K562 (cell line): Measurements from ENCODE around the gene STOML3. TPM values are rescaled to one million over a fixed set of nuclear protein-coding genes. Genes with fewer than 3 reads are reported as not detected.
A peak's percentile ranks its signal among the peaks of the same experiment; 100 is the strongest.

Experiments
- ATAC-seq: fragments of 200-7000 bp; cut with Tn5 transposase; 3 replicates; pipeline ENCODE4 v1.9.1; 2020; ENCODE audit warnings: moderate library complexity
- BruUV-seq: library from RNA; stranded (reverse); fragments of 400-500 nt; replicated peaks from 2 replicates; lab custom pipeline; 2021; lab: Mats Ljungman, UMichigan
- CTCF ChIA-PET: fragments of 300-600 bp; formaldehyde crosslinking; extraction: SDS; loops from one replicate; lab custom pipeline; 2021; ENCODE audit warnings: low intra/inter-chr PET ratio; lab: Yijun Ruan, JAX
- POLR2A ChIA-PET: fragments of 300-600, 350-650 bp; sonication (Branson Sonifier 250); formaldehyde crosslinking; extraction: SDS; loops from one replicate; lab custom pipeline; 2021; ENCODE audit warnings: antibody characterized with exemption, inconsistent platforms; lab: Yijun Ruan, JAX
- DNase-seq, 4 experiments: peaks; one replicate each; pipeline versions ENCODE4 v3.0.0 to v3.0.0-alpha.2; 2011 to 2018; ENCODE audit warnings: low spot score in 3 of 4, mixed read lengths in 3 of 4; ENCODE audit errors: extremely low read depth in 1 of 4
- FAIRE-seq: peaks from 2 replicates; lab custom pipeline; 2011; peaks lifted over from hg19 to GRCh38; lab: Jason Lieb, UNC
- H2AFZ ChIP-seq: 2 replicates; pipeline ENCODE4 v1.6.0; 2011; ENCODE audit warnings: low read depth, low read length, control low read depth, inconsistent platforms
- H3K27ac ChIP-seq: fragments of 200-600 bp; 3 replicates; pipeline ENCODE4 v1.8.0; 2011; ENCODE audit warnings: low read depth, mild to moderate bottlenecking, control low read depth, inconsistent platforms, low read length, moderate library complexity, mixed read lengths; ENCODE audit errors: extremely low read depth
- H3K27me3 ChIP-seq, 2 experiments: fragments of 300-600 bp in 1 of 2; 2 replicates in 1 of 2; 3 replicates in 1 of 2; pipeline versions ENCODE4 v1.6.0 to v1.8.0; 2011; ENCODE audit warnings: inconsistent platforms in 2 of 2, low read length in 2 of 2, mild to moderate bottlenecking in 1 of 2, mixed read lengths in 1 of 2, moderate library complexity in 1 of 2; ENCODE audit not compliant: control insufficient read depth in 2 of 2, insufficient read depth in 2 of 2
- H3K36me3 ChIP-seq: fragments of 300-600 bp; 3 replicates; pipeline ENCODE4 v1.8.0; 2011; ENCODE audit warnings: mild to moderate bottlenecking, low read length, inconsistent platforms; ENCODE audit not compliant: control insufficient read depth, insufficient read depth
- H3K4me1 ChIP-seq, 2 experiments: fragments of 200-600 bp in 1 of 2; replicated peaks in 1 of 2; 2 replicates in 1 of 2; 3 replicates in 1 of 2; pipeline versions ENCODE4 v1.5.1 to v1.8.0; 2011; ENCODE audit warnings: inconsistent platforms in 2 of 2, low read length in 2 of 2, mild to moderate bottlenecking in 1 of 2, mixed read lengths in 1 of 2, moderate library complexity in 1 of 2; ENCODE audit not compliant: control insufficient read depth in 2 of 2, insufficient read depth in 2 of 2
- H3K4me2 ChIP-seq: 2 replicates; pipeline ENCODE4 v1.6.1; 2011; ENCODE audit warnings: low read length, control low read depth, inconsistent platforms, mixed read lengths; ENCODE audit not compliant: insufficient read depth
- H3K4me3 ChIP-seq: fragments of 200-600 bp; sonication (generic), shearing (Covaris generic); 2 replicates; pipeline ENCODE4 v1.5.1; 2016; ENCODE audit warnings: control low read depth, inconsistent platforms
- H3K79me2 ChIP-seq: fragments of 200-600 bp; 3 replicates; pipeline ENCODE4 v1.8.0; 2011; ENCODE audit warnings: low read length, inconsistent platforms; ENCODE audit not compliant: control insufficient read depth, insufficient read depth
- H3K9ac ChIP-seq, 2 experiments: 2 replicates each; pipeline versions ENCODE4 v1.6.0 to v1.6.1; 2011; ENCODE audit warnings: low read depth in 2 of 2, low read length in 2 of 2, control low read depth in 1 of 2, inconsistent platforms in 1 of 2, mild to moderate bottlenecking in 1 of 2, mixed read lengths in 1 of 2; ENCODE audit not compliant: insufficient read depth in 1 of 2
- H3K9me1 ChIP-seq: one replicate; pipeline ENCODE4 v1.6.0; 2011; ENCODE audit warnings: inconsistent platforms, mild to moderate bottlenecking, low read length, moderate library complexity; ENCODE audit not compliant: control insufficient read depth, insufficient read depth
- H3K9me3 ChIP-seq: replicated peaks from 2 replicates; pipeline ENCODE4 v1.5.1; 2011; ENCODE audit warnings: low read depth, low read length, inconsistent platforms; ENCODE audit not compliant: control insufficient read depth, insufficient read depth
- H4K20me1 ChIP-seq: replicated peaks from 2 replicates; pipeline ENCODE4 v1.6.1; 2011; ENCODE audit warnings: low read length, inconsistent platforms, mixed read lengths; ENCODE audit not compliant: control insufficient read depth, insufficient read depth
- BRD4 ChIP-seq: fragments of 200-600 bp; sonication (generic); IDR thresholded peaks from 2 replicates; pipeline ENCODE4 v1.6.1; 2017; ENCODE audit warnings: inconsistent platforms
- KDM5B ChIP-seq: fragments of 200-600 bp; sonication (generic); IDR thresholded peaks from 2 replicates; pipeline ENCODE4 v1.6.1; 2012; ENCODE audit warnings: low read depth, mild to moderate bottlenecking, moderate library complexity, low read length, control low read depth, inconsistent platforms; ENCODE audit not compliant: insufficient replicate concordance
- SMARCB1 ChIP-seq: IDR thresholded peaks from 2 replicates; pipeline ENCODE4 v1.6.1; 2011; ENCODE audit warnings: improper control_type of control experiment, low read depth; ENCODE audit not compliant: insufficient read length
- SPI1 ChIP-seq: IDR thresholded peaks from 2 replicates; pipeline ENCODE4 v1.6.1; 2011; ENCODE audit warnings: low read depth, low read length, control low read depth, borderline replicate concordance
- WGBS: fragments of 100-300 bp; shearing (Covaris generic); methylation state at CpG from one replicate; pipeline ENCODE4 v1.1.6; 2016; ENCODE audit warnings: low coverage, mixed read lengths; ENCODE audit not compliant: insufficient coverage; ENCODE audit errors: missing lambda C conversion rate; 5-methylcytosine and 5-hydroxymethylcytosine counted together
- in situ Hi-C: fragments of 300-500 bp; cut with MboI; formaldehyde crosslinking; loops from 4 replicates; pipeline ENCODE4 v1.15.0; 2018; ENCODE audit warnings: inconsistent platforms, mixed read lengths
- intact Hi-C: fragments of 100-400 bp; cut with micrococcal nuclease; formaldehyde crosslinking; loops from 2 replicates; pipeline ENCODE4 v1.14.2; 2022
- polyA plus RNA-seq, 8 experiments: library from polyadenylated mRNA; depleted of rRNA in 4 of 8; stranded (reverse) in 5 of 8; unstranded in 3 of 8; fragments of >200 nt; fragmentation: Nextera tagmentation in 2 of 8; fragmentation: Illumina TruSeq in 1 of 8; extraction: Ambion mirVana in 2 of 8; extraction: Trizol in 1 of 8; gene quantifications; 2 replicates each; pipeline versions ENCODE4 v1.2.1 to v1.2.3, GENCODE V29; 2011 to 2014; ENCODE audit warnings: inconsistent platforms in 1 of 8, missing spikeins in 1 of 8
- total RNA-seq, 7 experiments: library from RNA; depleted of rRNA in 6 of 7; stranded (reverse); fragments of >200 nt in 6 of 7; fragmentation: Illumina TruSeq in 2 of 7; extraction: Trizol in 2 of 7; gene quantifications; 2 replicates each; pipeline versions ENCODE4 v1.2.1 to v1.2.3, GENCODE V29; 2011 to 2021; ENCODE audit warnings: low replicate concordance in 1 of 7
- TF ChIP-seq, protein P1 (sequence below): fragments of 450-650 bp; IDR thresholded peaks from 2 replicates; pipeline ENCODE4 v1.7.1; 2018; ENCODE audit warnings: mild to moderate bottlenecking, low read depth; ENCODE audit not compliant: partially characterized antibody
- TF ChIP-seq, protein P2 (sequence below): fragments of 250-450 bp; sonication (Bioruptor Pico); IDR thresholded peaks from 2 replicates; pipeline ENCODE4 v1.5.0; 2022; ENCODE audit warnings: mild to moderate bottlenecking
- TF ChIP-seq, protein P3 (sequence below): fragments of 150-350 bp; conservative IDR thresholded peaks from 2 replicates; pipeline ENCODE4 v1.6.1; 2014; ENCODE audit warnings: low read length

Gene STOML3
- total and polyA plus RNA-seq, 9 of the 15 experiments (the other 6 are each of a cell fraction or from before 2014, with no cell fraction given), result 0.04 TPM; not detected in 8

DNA sequence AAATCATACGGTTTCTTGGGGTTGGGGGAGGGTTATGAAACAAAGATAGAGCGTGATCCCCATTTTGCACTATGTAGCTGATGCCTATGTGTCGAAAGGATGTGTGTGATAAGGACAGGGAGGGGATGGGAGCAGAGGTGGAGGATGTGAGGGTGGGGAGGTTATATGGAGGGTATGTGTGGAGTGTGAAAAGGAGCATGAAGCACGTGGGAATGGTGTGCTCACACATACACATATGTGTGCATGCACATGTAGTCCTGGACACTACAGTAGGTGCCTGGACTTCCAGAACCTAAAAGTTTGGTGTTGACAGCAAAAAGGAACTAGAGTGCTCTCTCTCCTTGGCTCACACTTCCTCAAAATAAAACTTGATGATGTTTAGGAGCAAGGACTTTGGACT lies 25.4 kb downstream of the STOML3 start:
- H3K4me2 ChIP-seq, result no peak overlapping the region
- H3K27ac ChIP-seq, result no peak overlapping the region
- ChIA-PET CTCF (no interaction called here), POLR2A (no interaction called here)
- H2AFZ ChIP-seq, result no peak overlapping the region
- no peaks in the 10 kb centered on the region for H3K9me1 ChIP-seq
- in situ Hi-C loops, result loop anchor here (25.0 kb wide), 1 partner anchor 647 kb away; the partner anchor contains the start of gene LHFPL6
- no peaks in the 10 kb centered on the region; a peak in 1 of 5 replicates for H3K27me3 ChIP-seq
- no peak overlapping the region for H3K4me3 ChIP-seq
- ATAC-seq, result no peak
- WGBS, result 0% methylated on average over 4 of the region's 4 CpGs
- BruUV-seq, result no TSS peak
- H3K36me3 ChIP-seq, result no peaks in the 10 kb centered on the region
- intact Hi-C loops, result no loop called here
- no peaks in the 10 kb centered on the region for H3K9me3 ChIP-seq
- no peak for FAIRE-seq
- H3K79me2 ChIP-seq, result no peaks in the 10 kb centered on the region
- no peaks in the 10 kb centered on the region for H3K4me1 ChIP-seq
- DNase-seq, result no peak
- H3K9ac ChIP-seq, result no peak overlapping the region
- 0 out of 2 replicates have a peak, but pooled peaks have one; percentile 26 for TF ChIP-seq SPI1
- TF ChIP-seq, protein P1, sequence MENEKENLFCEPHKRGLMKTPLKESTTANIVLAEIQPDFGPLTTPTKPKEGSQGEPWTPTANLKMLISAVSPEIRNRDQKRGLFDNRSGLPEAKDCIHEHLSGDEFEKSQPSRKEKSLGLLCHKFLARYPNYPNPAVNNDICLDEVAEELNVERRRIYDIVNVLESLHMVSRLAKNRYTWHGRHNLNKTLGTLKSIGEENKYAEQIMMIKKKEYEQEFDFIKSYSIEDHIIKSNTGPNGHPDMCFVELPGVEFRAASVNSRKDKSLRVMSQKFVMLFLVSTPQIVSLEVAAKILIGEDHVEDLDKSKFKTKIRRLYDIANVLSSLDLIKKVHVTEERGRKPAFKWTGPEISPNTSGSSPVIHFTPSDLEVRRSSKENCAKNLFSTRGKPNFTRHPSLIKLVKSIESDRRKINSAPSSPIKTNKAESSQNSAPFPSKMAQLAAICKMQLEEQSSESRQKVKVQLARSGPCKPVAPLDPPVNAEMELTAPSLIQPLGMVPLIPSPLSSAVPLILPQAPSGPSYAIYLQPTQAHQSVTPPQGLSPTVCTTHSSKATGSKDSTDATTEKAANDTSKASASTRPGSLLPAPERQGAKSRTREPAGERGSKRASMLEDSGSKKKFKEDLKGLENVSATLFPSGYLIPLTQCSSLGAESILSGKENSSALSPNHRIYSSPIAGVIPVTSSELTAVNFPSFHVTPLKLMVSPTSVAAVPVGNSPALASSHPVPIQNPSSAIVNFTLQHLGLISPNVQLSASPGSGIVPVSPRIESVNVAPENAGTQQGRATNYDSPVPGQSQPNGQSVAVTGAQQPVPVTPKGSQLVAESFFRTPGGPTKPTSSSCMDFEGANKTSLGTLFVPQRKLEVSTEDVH, result no peak
- H4K20me1 ChIP-seq, result no peaks in the 10 kb centered on the region

DNA sequence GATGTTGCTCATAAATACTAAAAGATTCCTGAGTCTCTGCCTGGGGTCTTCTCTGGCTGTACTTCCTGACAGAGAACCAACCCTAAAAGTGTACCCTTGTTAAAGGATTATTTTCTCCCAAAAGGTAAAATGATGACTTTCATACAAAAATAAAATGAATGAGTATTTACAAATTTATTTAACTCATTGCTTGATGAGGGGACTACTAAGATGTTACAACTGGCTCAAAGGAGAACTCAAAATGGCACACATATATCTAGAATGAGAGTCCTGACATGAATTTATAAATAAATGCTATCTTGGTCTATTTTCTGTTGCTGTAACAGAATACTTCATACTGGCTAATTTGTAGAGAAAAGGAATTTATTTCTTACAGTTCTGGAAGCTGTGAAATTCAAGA lies 30.5 kb downstream of the STOML3 start:
- ChIA-PET CTCF (no interaction called here), POLR2A (interaction anchor here (0.6 kb wide), 1 partner anchor 1691 kb away, joined by 3 read pairs; no protein-coding TSS in a partner anchor)
- DNase-seq (no peak), ATAC-seq (no peak), FAIRE-seq (no peak)
- Histone ChIP-seq H4K20me1 (no peaks in the 10 kb centered on the region), H3K4me2 (no peak overlapping the region), H3K36me3 (no peaks in the 10 kb centered on the region), H3K9ac (no peak overlapping the region), H3K4me3 (no peak overlapping the region), H3K79me2 (no peaks in the 10 kb centered on the region), H2AFZ (no peak overlapping the region), H3K9me3 (no peaks in the 10 kb centered on the region), H3K27me3 (no peaks in the 10 kb centered on the region), H3K9me1 (no peaks in the 10 kb centered on the region), H3K4me1 (no peaks in the 10 kb centered on the region), H3K27ac (no peak overlapping the region)
- intact Hi-C loops (no loop called here), in situ Hi-C loops (loop anchor here (25.0 kb wide), 1 partner anchor 652 kb away; the partner anchor contains the start of gene LHFPL6)
- BruUV-seq, result no TSS peak
- TF ChIP-seq KDM5B (no peak), BRD4 (no peak), SMARCB1 (no peak)
- TF ChIP-seq, protein P2, sequence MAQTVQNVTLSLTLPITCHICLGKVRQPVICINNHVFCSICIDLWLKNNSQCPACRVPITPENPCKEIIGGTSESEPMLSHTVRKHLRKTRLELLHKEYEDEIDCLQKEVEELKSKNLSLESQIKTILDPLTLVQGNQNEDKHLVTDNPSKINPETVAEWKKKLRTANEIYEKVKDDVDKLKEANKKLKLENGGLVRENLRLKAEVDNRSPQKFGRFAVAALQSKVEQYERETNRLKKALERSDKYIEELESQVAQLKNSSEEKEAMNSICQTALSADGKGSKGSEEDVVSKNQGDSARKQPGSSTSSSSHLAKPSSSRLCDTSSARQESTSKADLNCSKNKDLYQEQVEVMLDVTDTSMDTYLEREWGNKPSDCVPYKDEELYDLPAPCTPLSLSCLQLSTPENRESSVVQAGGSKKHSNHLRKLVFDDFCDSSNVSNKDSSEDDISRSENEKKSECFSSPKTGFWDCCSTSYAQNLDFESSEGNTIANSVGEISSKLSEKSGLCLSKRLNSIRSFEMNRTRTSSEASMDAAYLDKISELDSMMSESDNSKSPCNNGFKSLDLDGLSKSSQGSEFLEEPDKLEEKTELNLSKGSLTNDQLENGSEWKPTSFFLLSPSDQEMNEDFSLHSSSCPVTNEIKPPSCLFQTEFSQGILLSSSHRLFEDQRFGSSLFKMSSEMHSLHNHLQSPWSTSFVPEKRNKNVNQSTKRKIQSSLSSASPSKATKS, result no peak
- TF ChIP-seq, protein P3, sequence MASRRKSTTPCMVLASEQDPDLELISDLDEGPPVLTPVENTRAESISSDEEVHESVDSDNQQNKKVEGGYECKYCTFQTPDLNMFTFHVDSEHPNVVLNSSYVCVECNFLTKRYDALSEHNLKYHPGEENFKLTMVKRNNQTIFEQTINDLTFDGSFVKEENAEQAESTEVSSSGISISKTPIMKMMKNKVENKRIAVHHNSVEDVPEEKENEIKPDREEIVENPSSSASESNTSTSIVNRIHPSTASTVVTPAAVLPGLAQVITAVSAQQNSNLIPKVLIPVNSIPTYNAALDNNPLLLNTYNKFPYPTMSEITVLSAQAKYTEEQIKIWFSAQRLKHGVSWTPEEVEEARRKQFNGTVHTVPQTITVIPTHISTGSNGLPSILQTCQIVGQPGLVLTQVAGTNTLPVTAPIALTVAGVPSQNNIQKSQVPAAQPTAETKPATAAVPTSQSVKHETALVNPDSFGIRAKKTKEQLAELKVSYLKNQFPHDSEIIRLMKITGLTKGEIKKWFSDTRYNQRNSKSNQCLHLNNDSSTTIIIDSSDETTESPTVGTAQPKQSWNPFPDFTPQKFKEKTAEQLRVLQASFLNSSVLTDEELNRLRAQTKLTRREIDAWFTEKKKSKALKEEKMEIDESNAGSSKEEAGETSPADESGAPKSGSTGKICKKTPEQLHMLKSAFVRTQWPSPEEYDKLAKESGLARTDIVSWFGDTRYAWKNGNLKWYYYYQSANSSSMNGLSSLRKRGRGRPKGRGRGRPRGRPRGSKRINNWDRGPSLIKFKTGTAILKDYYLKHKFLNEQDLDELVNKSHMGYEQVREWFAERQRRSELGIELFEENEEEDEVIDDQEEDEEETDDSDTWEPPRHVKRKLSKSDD, result no peak
